Activated CD4-positive, alpha-beta T cell treated with anti-CD3 and anti-CD28 coated beads, Interleukin-2, amount 50 U/mL, for 24 hours (primary cell): ENCODE results near the gene SLIT3.

ENCODE experiments used
- DNase-seq, 2 donors: peaks; one replicate each; pipeline ENCODE4 v3.0.0-alpha.2; 2020; ENCODE audit warnings: low read depth in 1 of 2, low spot score in 1 of 2

SLIT3 gene

GRCh38 chr5:168940712-168941111, 360.2 kb downstream of the SLIT3 start:
- no peak for DNase-seq

- DNase-seq, result no peak
These were observed 360.9 kb downstream of the SLIT3 start for GRCh38 chr5:168939887-168940544.

- DNase-seq, result no peak
These were observed 361.7 kb downstream of the SLIT3 start for GRCh38 chr5:168939156-168939800.

GRCh38 chr5:168936511-168936910, 364.4 kb downstream of the SLIT3 start:
- no peak for DNase-seq

GRCh38 chr5:168935183-168935582, 365.8 kb downstream of the SLIT3 start:
- no peak for DNase-seq

GRCh38 chr5:168934169-168934568, 366.8 kb downstream of the SLIT3 start:
- no peak for DNase-seq

GRCh38 chr5:168932400-168933189, 368.3 kb downstream of the SLIT3 start:
- no peak for DNase-seq

GRCh38 chr5:168931638-168932345, 369.1 kb downstream of the SLIT3 start:
- no peak for DNase-seq

- no peak for DNase-seq
These were observed 371.3 kb downstream of the SLIT3 start for GRCh38 chr5:168929656-168930055.

- no peak for DNase-seq
These were observed 375.8 kb downstream of the SLIT3 start for GRCh38 chr5:168925160-168925559.

GRCh38 chr5:168921147-168921866, 379.6 kb downstream of the SLIT3 start:
- DNase-seq, result no peak

GRCh38 chr5:168920019-168920810, 380.7 kb downstream of the SLIT3 start:
- no peak for DNase-seq

- DNase-seq, result no peak
These were observed 382.9 kb downstream of the SLIT3 start for GRCh38 chr5:168917947-168918600.

GRCh38 chr5:168916852-168917251, 384.1 kb downstream of the SLIT3 start:
- no peak for DNase-seq

GRCh38 chr5:168916266-168916665, 384.7 kb downstream of the SLIT3 start:
- no peak for DNase-seq

GRCh38 chr5:168914491-168914890, 386.4 kb downstream of the SLIT3 start:
- no peak for DNase-seq

GRCh38 chr5:168910874-168911273, 390.1 kb downstream of the SLIT3 start:
- no peak for DNase-seq

- DNase-seq, result no peak
These were observed 392.7 kb downstream of the SLIT3 start for GRCh38 chr5:168908207-168908606.

- no peak for DNase-seq
These were observed 397.9 kb downstream of the SLIT3 start for GRCh38 chr5:168903061-168903460.

GRCh38 chr5:168899673-168900072, 401.3 kb downstream of the SLIT3 start:
- no peak for DNase-seq
